NOMO-1 treated with dmso at 0.1 percent for 144 hours (cell line): Measurements from ENCODE around the gene EPO.

Experiments used
- DNase-seq: peaks from one replicate; lab custom pipeline; 2025; ENCODE audit not compliant: unreplicated experiment; lab: John Stamatoyannopoulos, UW

Gene EPO

DNA sequence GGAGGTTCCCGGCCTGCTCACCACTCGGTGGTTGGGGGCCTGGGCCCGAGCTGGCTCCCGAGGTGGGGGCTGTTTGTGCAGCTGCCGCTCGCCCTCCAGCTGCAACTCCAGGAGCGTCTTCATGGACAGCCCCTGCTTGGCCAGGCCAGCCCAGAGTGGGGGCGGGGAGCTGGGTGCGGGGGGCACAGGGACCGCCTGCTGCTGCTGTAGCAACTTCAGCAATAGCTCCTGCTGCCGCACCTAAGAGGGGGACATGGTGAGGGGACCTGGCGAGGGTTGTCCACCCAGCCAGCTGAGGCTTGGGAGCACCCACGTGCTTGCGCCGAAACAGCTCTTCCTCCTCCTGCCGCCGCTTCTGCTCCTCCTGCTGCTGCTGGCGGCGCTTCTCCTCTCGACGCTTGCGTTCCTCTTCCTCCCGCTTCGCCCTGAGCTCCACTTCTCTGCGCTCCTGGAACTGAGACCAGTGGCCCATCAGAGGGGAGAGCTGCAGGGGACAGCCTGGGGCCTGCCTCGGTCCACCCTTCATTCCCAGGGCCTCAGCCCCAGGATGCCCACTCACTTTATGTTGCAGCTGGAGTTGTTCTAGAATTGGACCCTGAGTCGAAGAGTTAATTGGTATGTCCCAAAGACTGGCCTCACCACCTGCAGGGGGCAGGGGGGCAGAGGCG is 37.1 kb upstream of the EPO start:
- no peak for DNase-seq

- DNase-seq = no peak
These were observed 36.4 kb upstream of the EPO start for GRCh38 chr7:100683659-100684533.

DNA sequence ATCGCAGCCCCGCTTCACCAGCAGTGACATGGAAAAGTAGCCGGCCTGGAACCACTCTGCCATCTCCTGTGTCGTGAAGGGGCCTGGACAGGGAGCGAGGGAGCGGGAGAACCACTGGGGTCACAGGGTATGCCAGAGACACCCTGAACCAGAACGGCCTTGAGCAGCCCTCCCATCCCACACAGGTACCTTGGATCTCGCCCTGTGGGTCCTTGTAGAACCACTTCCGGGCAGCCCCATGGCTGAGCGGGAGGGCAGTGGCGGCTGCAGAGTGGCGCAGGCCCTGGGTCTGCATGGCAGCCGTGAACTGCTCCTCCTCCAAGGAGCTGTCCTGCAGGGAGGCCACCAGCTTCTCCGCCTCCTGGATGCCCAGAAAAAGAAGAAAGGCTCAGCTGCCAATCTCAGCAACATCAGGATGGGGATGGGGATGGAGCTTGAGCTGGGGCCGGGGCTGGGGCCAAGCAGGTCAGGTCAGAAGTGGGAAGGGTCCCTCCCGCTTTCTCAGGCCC is 35.7 kb upstream of the EPO start:
- no peak for DNase-seq

- DNase-seq = no peak
These were observed 35.1 kb upstream of the EPO start for GRCh38 chr7:100685049-100685605.

- no peak for DNase-seq
These were observed 34.6 kb upstream of the EPO start for GRCh38 chr7:100685631-100686145.

- DNase-seq = no peak
These were observed 34.0 kb upstream of the EPO start for GRCh38 chr7:100686201-100686821.

DNA sequence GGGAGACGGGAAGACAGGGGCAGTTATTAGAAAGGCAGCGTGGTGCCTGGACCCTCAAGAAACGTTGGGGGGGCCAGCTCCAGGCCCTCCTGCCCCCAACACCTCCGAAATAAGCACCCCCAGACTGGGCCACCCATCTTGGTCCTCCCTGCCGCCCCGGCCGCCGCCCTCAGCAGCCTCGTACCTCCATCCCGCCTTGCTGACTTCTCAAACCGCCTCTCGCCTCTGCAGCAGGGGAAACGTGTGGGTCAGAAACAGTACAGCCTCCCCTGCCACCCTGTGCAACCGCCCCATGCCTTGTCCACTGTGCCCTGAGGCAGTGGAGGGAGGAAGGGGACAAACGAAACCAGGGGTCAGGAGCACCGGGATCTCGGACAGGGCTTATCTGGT is 33.5 kb upstream of the EPO start:
- DNase-seq = no peak

DNA sequence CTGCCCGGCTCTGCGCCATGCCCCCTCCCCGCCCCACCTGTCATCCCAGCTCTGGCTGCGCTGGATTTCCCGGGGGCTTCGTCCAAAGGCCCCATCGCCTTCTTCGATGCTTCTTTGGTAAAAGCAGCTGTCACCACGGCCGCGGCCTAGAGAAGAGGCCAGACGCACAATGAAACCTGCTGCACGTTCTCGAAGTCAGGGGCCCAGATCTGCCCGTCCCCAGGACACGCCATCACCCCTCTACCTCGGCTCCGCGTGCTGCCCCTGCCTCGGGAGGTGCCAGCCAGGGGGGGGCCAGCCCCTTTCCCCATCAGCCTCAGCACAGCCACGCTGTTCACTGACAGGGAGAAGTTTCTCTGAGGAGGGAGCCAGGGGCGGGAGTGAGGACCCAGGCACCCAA is 33.0 kb upstream of the EPO start:
- DNase-seq = no peak

DNA sequence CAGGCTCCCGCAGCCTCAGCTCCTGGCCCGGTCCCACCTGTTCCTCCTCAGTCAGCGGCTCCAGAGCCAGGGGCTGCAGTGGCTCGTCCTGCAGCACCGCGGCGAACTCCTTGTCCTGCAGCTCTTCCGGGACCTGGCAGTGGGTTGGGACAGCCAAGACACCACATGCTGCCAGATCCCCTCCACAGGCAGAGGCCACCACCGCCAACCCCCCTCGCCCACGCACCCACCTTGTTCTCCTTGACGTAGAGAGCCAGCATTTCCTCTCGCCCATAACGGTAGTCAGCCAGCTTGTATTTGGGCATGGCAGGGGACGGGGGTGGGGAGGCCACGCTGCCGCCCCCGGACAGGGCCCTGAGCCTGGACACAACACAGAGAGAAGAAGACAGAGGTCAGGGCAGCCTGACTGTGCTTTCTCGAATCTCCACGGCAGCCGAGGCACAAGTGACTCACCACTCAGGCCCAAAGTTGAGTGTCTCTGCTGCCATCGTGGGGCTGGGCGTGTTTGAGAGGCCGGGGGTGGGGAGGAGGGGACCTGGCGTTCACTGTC is 32.4 kb upstream of the EPO start:
- DNase-seq = no peak

- no peak for DNase-seq
These were observed 31.9 kb upstream of the EPO start for GRCh38 chr7:100688326-100688860.

GRCh38 chr7:100689230-100690135 is 30.8 kb upstream of the EPO start:
- DNase-seq = no peak

- DNase-seq = peak; percentile 48
These were observed 28.3 kb upstream of the EPO start for GRCh38 chr7:100691676-100692577.

- no peak for DNase-seq
These were observed 27.7 kb upstream of the EPO start for GRCh38 chr7:100692578-100692961.

DNA sequence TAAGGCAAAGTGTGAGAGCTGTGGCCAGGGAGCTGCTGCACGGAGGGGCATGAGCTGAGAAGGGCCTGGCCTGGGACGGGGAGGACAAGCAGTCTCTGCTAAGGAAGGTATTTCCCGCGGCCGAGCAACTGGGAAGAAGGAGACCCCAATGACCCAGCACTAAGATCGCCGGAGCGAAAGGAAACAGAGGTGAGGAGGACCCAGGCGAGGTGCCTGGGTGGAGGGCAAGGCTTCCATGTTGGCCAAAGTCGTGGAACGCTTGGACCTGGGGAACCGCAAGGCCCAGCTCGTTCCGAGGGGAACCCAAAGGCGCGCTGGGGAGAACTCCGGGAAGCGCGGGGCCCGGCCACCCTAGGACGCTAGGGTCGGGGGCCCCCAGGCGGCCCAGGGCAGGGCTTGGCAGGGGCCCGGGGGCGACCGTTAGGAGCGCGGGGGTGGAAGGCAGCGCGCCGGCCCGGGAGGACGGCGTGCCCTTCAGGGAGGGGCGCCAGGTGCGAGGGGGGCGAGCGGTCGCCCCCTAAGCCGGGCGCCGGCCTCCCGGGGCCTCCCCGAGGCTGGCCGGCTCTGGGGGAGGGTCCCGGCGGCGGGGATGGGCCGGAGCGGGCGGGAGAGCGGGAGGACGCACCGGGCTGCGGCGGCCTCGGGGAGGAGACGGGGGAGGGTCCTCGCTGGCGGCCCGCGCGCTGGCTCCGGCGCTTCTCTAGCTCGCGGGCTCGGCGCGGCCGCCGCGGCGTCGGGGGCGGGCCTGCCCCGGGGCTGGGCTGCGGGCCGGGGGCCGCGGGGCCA is 26.8 kb upstream of the EPO start:
- no peak for DNase-seq

GRCh38 chr7:100694098-100694745 is 26.0 kb upstream of the EPO start, which contains the start of gene GIGYF1:
TSS of gene GIGYF1 (minus strand) at chr7:100694250. CDS start at chr7:100688238, 6,012 bp downstream.
- DNase-seq = peak; percentile 55

DNA sequence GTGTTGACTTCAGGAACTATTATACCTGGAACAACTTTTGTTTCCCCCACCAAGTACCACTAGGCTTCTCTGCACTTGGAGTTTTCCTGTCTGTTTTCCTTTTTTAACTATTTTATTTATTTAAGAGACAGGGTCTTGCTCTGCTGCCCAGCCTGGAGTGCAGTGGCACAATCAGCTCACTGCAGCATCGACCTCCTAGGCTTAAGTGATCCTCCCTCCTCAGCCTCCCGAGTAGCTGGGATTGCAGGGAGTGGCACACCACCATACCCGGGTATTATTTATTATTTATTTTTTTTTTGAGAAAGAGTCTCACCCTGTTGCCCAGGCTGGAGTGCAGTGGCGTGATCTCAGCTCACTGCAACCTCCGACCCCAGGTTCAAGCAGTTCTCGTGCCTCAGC is 24.1 kb upstream of the EPO start:
- DNase-seq = no peak

DNA sequence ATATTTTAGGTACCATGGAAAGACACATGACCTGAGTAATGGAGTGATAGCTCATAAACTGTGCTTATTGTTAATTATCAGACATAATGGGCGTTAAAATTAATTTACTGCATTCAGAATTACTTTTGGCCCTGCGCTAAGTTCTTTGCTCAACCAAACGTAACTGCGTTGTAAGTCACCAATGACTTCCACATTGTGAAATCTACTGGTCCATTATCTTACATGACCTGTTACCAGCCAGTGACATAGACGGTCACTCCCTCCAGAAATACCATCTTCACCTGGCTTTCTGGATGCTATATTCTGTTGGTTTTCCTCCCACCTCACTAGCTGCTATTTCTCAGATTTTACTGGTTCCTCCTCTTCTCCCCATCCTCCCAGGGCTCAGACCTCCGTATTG is 21.2 kb upstream of the EPO start:
- DNase-seq = no peak
